GM18909 (cell line): ENCODE results near the gene UNC5B.

Source experiments
- ATAC-seq: cut with Tn5 transposase; IDR thresholded peaks from one replicate; pipeline ENCODE4 v1.9.1; 2021; ENCODE audit warnings: mild to moderate bottlenecking; ENCODE audit not compliant: unreplicated experiment, poor library complexity

The UNC5B gene

GRCh38 chr10:71333129-71333887 is 120.9 kb downstream of the UNC5B start:
- no peak for ATAC-seq

- ATAC-seq: no peak
Measured at GRCh38 chr10:71334221-71334791, 121.9 kb downstream of the UNC5B start.

- ATAC-seq: no peak
Measured at GRCh38 chr10:71335173-71335708, 122.9 kb downstream of the UNC5B start.

GRCh38 chr10:71336632-71337031 is 124.3 kb downstream of the UNC5B start:
- ATAC-seq: no peak

- no peak for ATAC-seq
Measured at GRCh38 chr10:71337219-71337701, 124.9 kb downstream of the UNC5B start.

GRCh38 chr10:71338728-71339495 is 126.5 kb downstream of the UNC5B start:
- ATAC-seq: no peak

- ATAC-seq: no peak
Measured at GRCh38 chr10:71339796-71340589, 127.6 kb downstream of the UNC5B start.

GRCh38 chr10:71342573-71343391 is 130.4 kb downstream of the UNC5B start:
- ATAC-seq: no peak

GRCh38 chr10:71343392-71343773 is 131.0 kb downstream of the UNC5B start:
- no peak for ATAC-seq

- no peak for ATAC-seq
Measured at GRCh38 chr10:71344154-71344925, 132.0 kb downstream of the UNC5B start.

- no peak for ATAC-seq
Measured at GRCh38 chr10:71344993-71345480, 132.7 kb downstream of the UNC5B start.

- no peak for ATAC-seq
Measured at GRCh38 chr10:71345694-71346093, 133.3 kb downstream of the UNC5B start.

- no peak for ATAC-seq
Measured at GRCh38 chr10:71346731-71347130, 134.4 kb downstream of the UNC5B start.

GRCh38 chr10:71347587-71348395 is 135.4 kb downstream of the UNC5B start:
- no peak for ATAC-seq

- ATAC-seq: no peak
Measured at GRCh38 chr10:71348850-71349249, 136.5 kb downstream of the UNC5B start.

GRCh38 chr10:71349406-71349805 is 137.0 kb downstream of the UNC5B start:
- no peak for ATAC-seq

GRCh38 chr10:71351087-71351486 is 138.7 kb downstream of the UNC5B start:
- ATAC-seq: no peak
